ENCODE data around the gene FAM171A2. TPM values are rescaled to one million over a fixed set of nuclear protein-coding genes. Genes with fewer than 3 reads are reported as not detected.

The FAM171A2 gene
- total RNA-seq, 2 donors from 2014 or later: 0.63 TPM; not detected in 1

DNA sequence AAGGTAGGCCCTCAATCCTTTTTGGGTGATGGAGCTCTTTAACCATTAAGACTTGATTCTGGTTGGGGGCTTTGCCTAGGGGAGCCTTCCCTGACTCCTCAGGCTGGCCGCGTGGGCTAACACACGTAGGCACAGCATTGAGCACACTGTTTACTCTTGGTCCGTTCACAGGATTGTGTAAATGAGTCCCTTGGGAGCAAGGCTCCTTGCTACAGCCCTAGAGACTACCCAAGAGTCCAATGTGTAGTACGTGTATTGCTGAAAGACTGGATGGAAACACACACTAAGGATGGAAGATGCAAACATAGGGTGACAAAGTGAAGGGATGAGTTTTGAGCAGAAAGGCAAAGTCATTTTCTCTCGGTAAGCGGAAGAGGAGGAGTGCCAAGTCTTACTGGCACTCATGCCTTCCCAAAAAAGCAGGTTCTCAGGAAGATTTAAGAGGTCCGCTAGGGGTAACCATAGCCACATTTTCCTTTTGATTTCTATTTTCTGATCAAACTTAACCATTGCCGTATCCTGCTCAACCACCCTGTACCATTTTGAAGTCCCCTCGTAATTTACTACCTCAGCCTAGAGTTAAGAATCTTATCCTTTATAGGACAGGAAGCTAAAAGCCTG is 26.7 kb upstream of the FAM171A2 start:
- no peaks in the 10 kb centered on the region for H3K9me3 ChIP-seq
- no peak for DNase-seq (ENCODE audit: low spot score)
- no peaks in the 10 kb centered on the region for H3K36me3 ChIP-seq
- ATAC-seq (ENCODE audit: insufficient number of reproducible peaks, low FRiP score, low read depth): no peak
- H3K4me3 ChIP-seq: no peak overlapping the region
- H3K27me3 ChIP-seq (replicated peaks; ENCODE audit: insufficient read depth): no peaks in the 10 kb centered on the region
- peaks cover 0 to 14% of the 10 kb centered on the region in 2 donors for H3K4me1 ChIP-seq (ENCODE audit: control insufficient read depth in 1 of 2, low read depth in 2 of 2)
- H3K27ac ChIP-seq: no peak overlapping the region
- TF ChIP-seq, protein P1, sequence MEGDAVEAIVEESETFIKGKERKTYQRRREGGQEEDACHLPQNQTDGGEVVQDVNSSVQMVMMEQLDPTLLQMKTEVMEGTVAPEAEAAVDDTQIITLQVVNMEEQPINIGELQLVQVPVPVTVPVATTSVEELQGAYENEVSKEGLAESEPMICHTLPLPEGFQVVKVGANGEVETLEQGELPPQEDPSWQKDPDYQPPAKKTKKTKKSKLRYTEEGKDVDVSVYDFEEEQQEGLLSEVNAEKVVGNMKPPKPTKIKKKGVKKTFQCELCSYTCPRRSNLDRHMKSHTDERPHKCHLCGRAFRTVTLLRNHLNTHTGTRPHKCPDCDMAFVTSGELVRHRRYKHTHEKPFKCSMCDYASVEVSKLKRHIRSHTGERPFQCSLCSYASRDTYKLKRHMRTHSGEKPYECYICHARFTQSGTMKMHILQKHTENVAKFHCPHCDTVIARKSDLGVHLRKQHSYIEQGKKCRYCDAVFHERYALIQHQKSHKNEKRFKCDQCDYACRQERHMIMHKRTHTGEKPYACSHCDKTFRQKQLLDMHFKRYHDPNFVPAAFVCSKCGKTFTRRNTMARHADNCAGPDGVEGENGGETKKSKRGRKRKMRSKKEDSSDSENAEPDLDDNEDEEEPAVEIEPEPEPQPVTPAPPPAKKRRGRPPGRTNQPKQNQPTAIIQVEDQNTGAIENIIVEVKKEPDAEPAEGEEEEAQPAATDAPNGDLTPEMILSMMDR (IDR thresholded peaks at IDR 0.05): no peak

DNA sequence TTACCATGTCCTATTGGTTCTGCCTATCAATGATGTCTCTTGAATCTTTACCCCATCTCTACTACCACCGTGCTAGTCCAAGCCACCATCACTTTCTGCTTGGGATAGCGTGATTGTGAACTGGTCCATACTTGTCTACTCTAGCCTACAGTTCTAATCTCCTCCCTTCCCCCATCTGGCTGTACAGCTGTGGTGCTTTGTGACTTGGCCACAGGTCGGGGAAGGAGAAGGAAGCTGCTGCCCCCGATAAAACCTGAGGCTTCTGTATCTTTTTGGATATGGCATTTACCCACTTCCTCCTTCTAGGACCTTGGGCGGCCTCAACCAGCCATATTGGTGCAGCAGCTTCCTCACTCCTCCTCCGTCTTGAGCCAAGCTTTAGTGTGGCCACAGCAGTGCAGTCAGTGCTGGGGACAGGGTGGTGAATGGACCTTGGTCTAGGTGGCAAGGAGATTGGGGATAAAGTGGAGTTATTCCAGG is 26.1 kb upstream of the FAM171A2 start:
- DNase-seq (ENCODE audit: low spot score): no peak

DNA sequence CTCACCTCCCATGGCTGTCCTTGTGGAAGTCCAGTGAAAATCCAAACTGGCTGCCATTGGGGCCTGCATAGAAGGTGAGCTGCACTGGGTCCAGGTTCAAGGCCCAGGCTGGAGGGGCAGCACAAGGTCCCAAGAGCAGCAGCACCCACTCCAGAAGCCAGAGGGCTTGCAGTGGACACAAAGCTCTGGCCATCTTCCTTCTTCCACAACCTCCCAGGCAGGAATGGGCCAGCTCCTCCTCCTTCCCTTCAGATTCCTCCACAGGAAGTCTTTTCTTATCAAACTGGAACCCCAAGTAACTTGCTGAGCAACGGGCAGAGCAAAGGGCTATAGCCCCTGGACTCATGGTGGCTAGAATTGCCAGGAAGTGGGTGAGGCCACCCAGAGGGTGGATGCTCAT is 25.6 kb upstream of the FAM171A2 start, which contains the start of gene ITGA2B:
Gene ITGA2B (minus strand): TSS at position 369 of the 400 bp plus-strand sequence. CDS start 176 bp downstream, at position 193.
- Histone ChIP-seq H3K36me3 (no peaks in the 10 kb centered on the region), H3K27me3 (replicated peaks; ENCODE audit: insufficient read depth) (no peaks in the 10 kb centered on the region), H3K4me3 (no peak within 1 kb of the TSS), H3K27ac (no peak within 1 kb of the TSS), H3K9me3 (no peaks in the 10 kb centered on the region), H3K4me1 (ENCODE audit: control insufficient read depth in 1 of 2, low read depth in 2 of 2) (peaks cover 0 to 24% of the 10 kb centered on the region in 2 donors)
- DNase-seq (ENCODE audit: low spot score): no peak
- TF ChIP-seq, protein P1 (IDR thresholded peaks at IDR 0.05): no peak
- no peak for ATAC-seq (ENCODE audit: insufficient number of reproducible peaks, low FRiP score, low read depth)

More for the DNA sequence above, 26.1 kb upstream of the FAM171A2 start:
- ATAC-seq (ENCODE audit: insufficient number of reproducible peaks, low FRiP score, low read depth): no peak
- Histone ChIP-seq H3K36me3 (no peaks in the 10 kb centered on the region), H3K27ac (no peak overlapping the region), H3K4me1 (ENCODE audit: control insufficient read depth in 1 of 2, low read depth in 2 of 2) (peaks cover 0 to 20% of the 10 kb centered on the region in 2 donors), H3K4me3 (no peak overlapping the region), H3K9me3 (no peaks in the 10 kb centered on the region), H3K27me3 (replicated peaks; ENCODE audit: insufficient read depth) (no peaks in the 10 kb centered on the region)
- TF ChIP-seq, protein P1 (IDR thresholded peaks at IDR 0.05): no peak

DNA sequence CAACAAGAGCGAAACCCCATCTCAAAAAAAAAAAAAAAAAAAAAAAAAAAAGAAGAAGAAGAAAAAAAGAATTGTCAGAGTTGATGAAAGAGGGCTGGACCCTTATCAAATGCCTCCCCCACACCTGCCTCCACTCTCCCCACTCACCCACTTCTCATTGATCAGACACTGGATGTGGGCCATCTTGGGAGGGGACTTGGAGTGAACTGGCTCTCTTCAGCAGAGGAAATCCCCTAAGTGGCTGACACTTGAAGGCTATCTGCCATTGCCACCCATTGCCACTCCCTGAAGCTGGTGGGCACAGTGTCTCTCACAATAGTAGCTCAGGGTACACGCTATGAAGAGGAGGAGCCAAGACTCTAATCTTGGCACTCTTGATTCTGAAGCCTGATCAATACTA is 24.2 kb upstream of the FAM171A2 start:
- Histone ChIP-seq H3K9me3 (no peaks in the 10 kb centered on the region), H3K27me3 (replicated peaks; ENCODE audit: insufficient read depth) (no peaks in the 10 kb centered on the region), H3K4me1 (ENCODE audit: control insufficient read depth in 1 of 2, low read depth in 2 of 2) (peaks cover 0 to 19% of the 10 kb centered on the region in 2 donors), H3K27ac (no peak overlapping the region), H3K4me3 (no peak overlapping the region), H3K36me3 (no peaks in the 10 kb centered on the region)
- TF ChIP-seq, protein P1 (IDR thresholded peaks at IDR 0.05): no peak
- DNase-seq (ENCODE audit: low spot score) (no peak), ATAC-seq (ENCODE audit: insufficient number of reproducible peaks, low FRiP score, low read depth) (no peak)

DNA sequence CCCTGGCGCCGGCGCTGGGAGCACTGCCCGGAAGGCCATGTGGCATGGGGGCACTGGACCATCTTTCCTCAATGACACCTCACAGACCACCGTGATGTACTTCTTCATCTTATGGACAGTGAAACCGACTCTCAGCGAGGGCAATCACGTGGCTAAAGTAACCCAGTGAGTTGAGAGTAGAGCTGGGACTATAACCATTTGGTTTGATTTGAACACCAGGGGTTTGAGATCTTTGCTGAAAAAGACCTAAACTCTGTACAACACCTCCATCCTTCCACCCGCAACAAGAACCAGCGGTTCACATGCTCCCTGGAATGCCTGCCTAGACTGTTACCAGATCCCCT is 22.5 kb upstream of the FAM171A2 start:
- Histone ChIP-seq H3K4me1 (ENCODE audit: control insufficient read depth in 1 of 2, low read depth in 2 of 2) (peaks cover 0 to 19% of the 10 kb centered on the region in 2 donors), H3K9me3 (no peaks in the 10 kb centered on the region), H3K27ac (no peak overlapping the region), H3K36me3 (no peaks in the 10 kb centered on the region), H3K27me3 (replicated peaks; ENCODE audit: insufficient read depth) (no peaks in the 10 kb centered on the region), H3K4me3 (peak overlapping the region; percentile 72)
- no peak for DNase-seq (ENCODE audit: low spot score)
- ATAC-seq (ENCODE audit: insufficient number of reproducible peaks, low FRiP score, low read depth): no peak
- TF ChIP-seq, protein P1 (IDR thresholded peaks at IDR 0.05): no peak

Data from thoracic aorta (tissue), 2 donors.